HG02759 (cell line): ENCODE results near the gene FGD5.
"Not testable (repeated sequence)": the region's sequence is repeated elsewhere in the genome, so short reads cannot be mapped to it uniquely, and the experiment has no call there.

ENCODE experiments used
- ATAC-seq: cut with Tn5 transposase; IDR thresholded peaks from one replicate; pipeline ENCODE4 v1.9.1; 2021; ENCODE audit warnings: mild to moderate bottlenecking, moderate library complexity; ENCODE audit not compliant: unreplicated experiment

FGD5 gene

GRCh38 chr3:14803981-14804834 lies 14.6 kb upstream of the FGD5 start:
- no peak for ATAC-seq

DNA sequence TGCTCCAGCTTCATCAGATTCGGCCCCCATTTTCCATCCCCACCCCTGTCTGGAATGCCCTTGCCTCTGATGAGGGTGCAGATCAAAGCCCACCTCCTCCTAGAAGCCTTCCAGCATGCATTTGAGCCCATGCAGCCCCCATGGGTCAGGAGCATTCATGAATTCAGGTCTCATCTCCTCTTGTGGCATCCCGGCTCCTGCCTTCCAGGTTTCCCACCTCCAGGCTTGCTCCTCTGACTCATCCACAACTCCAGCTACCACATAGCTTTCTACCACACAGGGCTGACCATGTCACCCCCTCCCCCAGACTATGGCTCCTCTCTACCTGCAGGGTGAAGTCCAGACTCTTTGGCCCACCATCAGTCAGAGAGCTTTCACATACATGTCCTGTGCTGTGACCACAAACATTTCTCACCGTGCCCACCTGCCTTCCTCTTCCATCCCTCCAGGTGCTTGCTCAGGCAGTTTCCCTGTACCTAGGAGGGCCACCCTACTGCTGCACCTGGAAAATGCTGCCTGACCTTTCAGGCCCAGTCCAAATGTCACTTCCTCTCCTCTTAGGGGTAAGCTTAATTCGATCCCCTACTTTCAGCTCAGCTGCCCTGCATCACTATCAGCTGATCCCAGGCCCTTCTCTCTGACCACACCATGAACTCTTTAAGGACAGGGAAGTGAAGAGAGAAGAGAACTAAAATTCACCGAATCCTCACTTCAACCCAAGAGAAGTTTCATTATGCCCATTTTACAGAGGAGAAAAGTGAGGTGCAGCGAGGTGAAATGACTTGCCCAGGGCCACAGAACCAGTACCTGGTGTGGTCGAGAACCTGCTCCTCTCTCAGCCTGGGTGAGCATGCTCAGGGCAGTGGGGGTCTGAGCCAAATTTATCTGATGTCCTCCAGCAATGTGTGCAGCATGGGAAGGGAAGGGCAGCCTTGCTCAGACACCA lies 13.7 kb upstream of the FGD5 start:
- ATAC-seq = no peak

DNA sequence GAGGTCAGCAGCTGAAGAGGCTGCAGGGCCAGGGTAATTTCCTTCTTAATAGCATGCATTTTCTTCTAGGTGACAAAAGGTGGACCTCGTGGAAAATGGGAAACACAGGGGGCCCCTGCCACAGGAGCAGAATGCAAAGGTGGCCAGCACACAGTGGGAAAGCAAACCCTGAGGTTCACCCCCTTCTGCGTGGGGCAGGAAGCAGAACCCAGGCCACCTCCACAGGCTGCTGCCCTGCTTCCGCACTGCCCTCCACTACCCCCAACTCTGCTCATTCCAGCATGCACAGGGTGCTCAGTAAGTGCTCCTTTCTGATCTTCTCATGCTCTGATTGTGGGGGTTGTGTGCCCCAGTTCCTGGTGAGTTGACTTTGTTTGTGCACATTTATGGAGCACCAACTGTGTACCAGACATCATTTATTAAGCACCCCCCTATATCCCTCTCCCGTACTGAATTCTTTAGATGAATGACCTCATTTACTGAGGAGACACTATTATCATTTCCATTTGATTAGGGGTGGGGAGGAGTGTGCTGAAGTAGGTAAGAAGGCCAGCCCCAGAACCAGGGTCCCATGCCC lies 12.7 kb upstream of the FGD5 start:
- ATAC-seq = no peak

GRCh38 chr3:14806641-14807263 lies 12.0 kb upstream of the FGD5 start:
- no peak for ATAC-seq

GRCh38 chr3:14808025-14808424 lies 10.7 kb upstream of the FGD5 start:
- ATAC-seq = no peak

DNA sequence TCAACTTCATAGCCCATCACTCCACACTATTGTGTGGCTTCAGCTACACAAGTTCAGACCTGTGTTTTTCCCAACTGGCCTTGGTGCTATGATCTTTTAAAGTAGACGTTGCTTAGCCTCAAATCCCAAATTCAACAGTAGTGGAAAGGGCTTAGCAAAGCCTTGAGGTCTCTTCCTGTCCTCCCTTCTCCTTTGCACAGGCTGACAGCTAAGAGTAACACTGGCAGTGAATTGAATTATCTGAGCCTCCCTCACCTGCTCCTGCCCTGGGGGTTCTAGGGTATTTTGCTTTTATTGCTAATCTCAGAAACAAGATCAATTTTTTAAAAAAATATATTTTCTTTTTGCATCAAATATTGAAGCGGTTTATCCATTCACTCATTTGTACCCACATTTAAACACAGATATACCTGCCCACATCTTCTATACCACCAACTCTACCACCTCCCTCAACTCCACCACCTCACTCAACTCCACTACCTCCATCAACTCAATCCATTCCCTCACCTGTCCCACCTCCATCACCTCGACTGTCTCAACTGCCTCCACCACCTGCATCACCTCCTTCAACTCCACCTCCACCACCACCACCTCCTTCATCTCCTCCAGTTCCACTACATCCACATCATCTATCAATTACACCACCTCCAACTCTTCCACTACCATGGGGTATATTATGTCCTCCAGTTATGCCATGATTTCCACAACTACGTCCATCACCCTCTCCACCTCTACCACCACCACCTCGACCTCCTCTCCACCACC lies 10.1 kb upstream of the FGD5 start:
- ATAC-seq = no peak

DNA sequence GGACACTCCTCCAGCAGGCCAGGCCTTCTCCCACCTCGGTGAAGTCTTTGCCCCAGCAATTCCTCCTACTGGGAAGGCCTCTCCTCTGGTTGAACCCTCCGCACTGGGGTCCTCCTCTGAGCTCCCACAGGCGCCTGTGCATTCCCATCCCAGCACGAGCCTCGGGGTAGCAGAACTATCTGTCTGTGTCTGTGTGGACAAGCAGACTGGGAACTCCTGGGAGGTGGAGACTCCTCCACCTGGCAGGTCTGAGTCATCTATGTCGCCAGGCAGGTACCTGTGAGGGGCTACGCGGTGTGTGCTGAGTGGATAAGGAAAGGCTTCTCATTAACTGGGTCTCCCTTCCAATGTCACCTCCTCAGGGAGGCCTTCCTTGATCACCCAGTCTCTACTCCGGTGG lies 9.2 kb upstream of the FGD5 start:
- ATAC-seq = not testable (repeated sequence)

DNA sequence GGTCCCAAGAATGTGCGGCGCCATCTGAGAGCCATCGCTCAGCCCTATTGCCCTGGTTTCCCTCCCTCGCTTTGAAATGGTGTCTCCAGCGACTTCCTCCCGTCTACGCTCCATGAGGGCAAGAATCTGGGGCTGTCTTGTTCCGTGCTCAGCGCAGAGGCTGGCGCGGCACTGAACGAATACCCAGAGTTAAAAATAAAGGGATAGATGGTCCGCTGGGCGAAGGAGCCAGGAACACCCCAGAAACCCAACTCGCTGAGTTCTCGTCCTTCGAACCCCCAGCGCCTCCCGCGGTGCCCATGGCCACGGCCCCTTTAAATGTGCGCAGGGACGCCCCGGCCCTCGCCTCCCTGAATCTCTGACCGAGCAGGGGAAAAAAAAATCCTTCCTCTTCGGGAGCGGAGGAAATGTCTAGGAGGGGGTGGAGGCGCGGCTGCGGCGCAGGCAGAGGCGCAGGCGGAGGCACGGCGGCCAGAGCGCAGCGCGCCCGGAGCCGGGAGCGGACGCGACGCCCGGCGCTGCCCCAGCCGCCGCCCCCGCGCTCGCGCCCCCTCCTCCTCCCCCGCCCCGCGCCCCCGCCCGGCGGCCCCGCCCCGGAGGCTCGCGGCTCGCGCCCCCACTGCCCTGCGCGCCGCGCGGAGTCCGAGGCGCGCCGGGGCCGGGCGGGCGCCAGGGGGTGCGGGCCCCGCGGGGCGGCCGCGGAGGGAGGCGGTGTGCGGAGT lies 8.5 kb upstream of the FGD5 start:
- no peak for ATAC-seq

DNA sequence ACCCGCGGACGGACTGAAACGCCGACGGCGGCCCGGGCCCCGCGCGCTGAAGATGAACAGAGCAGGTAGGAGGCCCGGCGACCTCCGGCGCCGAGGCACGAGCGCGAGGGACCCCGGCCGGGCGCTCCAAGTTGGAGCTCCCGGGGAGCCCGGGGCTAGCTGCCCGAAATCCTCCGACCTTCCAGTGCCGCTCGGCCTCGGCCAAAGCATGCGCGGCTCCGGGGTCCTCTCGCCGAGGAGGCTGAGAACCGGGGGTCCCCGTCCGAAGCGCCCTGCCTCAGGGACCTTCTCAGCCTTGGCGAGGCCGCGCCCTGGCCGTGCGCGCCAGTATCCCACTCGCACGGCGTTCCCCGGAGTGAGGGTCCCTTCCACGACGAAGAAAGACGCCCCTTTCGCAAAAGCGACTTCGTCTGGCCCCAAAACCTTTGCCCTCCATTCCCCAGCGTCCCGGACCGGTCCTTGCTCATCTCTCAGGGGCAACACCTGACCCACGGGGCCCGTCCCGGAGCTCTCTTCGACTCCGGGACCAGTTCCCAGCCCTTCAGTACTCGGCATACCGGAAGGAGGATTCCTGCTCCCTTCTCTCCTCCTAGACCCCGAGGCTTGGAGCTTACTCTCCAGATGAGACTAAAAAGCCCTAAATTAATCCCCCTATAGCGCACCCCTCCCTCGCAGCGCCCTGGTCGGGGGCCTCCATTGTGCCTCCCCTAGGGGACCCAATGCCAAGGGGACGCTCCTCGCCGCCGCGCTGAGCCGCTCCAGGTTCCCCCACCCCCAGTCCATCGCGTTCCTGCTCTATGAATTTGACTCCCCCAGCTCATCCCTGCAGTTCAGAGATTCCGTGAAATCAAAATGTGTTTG lies 7.7 kb upstream of the FGD5 start:
- ATAC-seq = no peak

DNA sequence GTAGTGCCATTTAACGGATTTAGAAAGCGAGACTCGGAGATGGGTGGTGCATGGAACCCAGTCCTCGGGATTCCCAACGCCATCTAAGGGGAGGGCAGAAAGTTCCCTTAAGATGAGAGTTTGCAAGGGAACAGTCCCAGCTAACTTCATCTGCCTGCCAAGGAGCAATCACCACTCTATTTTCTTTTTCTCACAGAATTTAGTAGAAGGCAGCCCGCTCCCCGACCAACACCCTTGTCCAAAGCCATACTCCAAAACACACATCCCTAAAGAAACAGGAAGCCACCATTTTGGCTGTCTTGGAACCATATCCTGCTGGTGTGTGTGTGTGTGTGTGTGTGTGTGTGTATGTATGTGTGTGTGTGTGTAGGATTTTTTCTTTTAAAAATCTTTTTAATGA lies 7.1 kb upstream of the FGD5 start:
- no peak for ATAC-seq

- ATAC-seq = no peak
Observed at GRCh38 chr3:14812196-14812790, 6.5 kb upstream of the FGD5 start.

DNA sequence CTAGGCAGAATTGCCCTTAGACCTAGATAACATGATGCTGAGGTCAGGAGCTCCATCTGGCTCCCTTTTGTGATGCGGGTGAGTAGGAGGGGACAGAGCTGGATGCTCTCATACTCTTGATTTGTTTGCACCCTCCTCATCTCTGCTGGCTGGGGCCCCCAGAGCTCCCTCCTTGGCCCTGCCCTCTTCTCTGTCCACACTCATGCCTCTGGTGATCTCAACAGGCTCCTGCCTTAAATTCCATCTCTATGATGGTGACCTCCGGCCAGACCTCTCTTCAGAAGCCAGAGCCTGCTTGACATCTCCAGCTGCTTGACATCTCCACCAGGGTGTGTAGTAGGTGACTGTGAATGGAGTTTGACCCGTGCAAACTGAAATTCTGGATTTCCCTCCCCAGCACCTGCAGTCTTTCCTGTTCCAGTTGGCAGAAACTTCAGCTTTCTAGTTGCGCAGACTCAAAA lies 4.3 kb upstream of the FGD5 start:
- ATAC-seq = no peak

DNA sequence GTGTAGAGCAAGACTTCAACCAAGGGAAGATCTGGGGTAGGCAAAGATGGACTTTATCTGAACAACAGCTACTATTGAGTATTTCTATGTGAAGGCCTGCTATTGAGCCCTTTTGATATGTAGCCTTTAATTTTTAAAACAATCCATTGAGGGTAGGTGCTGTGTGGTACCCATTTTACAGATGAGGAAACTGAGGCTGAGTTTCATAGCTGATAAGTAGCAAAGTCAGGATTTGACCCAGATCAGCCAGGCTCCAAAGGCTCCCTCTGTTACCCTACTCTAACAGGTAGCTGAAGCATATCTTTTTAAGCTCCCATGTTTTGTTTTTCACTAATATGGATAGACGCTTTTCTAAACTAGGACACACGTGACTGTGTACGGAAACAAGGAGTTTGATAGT lies 2.4 kb upstream of the FGD5 start:
- ATAC-seq = no peak

GRCh38 chr3:14819671-14820070 lies 909 bp downstream of the FGD5 start:
- ATAC-seq = no peak

DNA sequence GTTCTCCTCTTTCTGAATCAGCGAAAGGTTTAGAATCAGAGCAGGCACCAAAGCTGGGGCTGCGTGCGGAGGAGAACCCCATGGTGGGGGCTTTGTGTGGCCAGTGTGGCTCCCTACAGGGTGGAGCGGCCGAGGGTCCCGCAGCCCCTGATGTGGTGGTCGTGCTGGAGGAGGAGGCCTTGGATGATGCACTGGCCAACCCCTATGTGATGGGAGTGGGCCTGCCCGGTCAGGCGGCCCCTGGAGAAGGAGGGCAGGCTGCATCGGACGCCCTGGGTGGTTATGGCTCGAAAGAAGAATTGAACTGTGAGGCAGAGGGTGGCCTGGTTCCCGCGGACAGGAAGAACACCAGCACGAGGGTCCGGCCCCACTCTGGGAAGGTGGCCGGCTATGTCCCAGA lies 1.4 kb downstream of the FGD5 start:
- ATAC-seq = no peak

DNA sequence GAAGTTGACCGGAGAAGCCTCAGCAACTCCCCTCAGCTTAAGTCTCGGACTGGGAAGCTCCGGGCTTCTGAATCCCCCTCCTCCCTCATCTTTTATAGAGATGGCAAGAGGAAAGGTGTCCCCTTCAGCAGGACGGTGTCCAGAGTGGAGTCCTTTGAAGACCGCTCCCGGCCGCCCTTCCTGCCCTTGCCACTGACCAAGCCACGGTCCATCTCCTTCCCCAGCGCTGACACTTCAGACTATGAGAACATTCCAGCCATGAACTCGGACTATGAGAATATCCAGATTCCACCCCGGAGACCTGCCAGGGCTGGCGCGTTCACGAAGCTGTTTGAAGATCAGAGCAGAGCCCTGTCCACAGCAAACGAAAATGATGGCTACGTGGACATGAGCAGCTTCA lies 2.4 kb downstream of the FGD5 start:
- no peak for ATAC-seq

DNA sequence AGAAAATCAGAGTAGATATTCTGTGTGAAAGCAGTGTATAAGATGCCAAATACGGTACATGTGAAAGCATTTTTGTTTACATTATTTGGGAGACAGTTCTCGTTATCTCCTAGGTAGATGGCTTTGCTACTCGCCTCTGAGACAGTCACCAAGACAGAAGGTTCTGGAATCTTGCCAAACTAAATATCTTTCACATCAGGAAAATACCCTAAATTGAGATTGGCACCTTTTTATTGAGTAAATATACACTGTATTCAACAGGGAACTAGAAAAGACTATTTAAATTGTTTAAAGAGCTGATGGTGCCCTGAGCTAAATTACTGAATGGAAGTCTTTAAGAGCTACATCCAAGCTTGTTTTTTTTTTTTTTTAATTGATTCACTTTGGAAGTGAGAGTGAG lies 3.4 kb downstream of the FGD5 start:
- no peak for ATAC-seq

DNA sequence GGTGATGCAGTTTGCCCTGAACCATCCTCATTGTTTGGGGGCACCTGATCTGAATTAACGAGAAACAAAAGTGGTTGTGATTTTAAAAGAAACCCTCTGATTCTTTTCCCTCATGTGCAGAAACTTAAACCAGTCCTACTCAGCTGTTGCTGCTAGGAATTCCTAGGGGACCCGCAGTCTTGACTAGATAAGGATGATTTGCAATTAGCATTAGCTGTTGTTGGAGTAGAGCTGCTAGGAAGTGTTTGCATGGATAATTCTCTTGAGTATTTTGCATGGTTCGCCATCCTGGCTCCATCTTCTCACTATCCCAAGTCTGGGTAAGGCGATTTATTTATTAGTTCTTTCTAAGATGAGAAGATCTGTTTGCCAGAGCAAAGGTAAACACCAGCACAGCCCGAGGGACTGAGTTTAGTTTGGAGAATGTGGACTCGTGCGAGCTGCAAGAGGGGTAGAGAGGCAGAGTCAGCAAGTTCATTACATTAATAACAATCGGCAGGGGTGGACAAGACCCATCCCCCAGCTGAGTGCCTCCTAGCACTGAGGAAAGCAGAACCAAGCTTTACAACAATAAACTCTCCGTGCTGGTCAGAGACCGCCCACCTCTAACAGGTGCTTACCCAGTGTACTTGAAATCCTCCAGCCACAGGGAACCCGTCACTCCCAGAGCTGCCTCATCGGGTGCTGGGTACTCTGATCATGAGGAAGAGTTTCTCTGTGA lies 4.1 kb downstream of the FGD5 start:
- no peak for ATAC-seq
